ENCODE results near the gene FBXO10. TPM values are rescaled to one million over a fixed set of nuclear protein-coding genes. Genes with fewer than 3 reads are reported as not detected.
"Not testable (repeated sequence)": the region's sequence is repeated elsewhere in the genome, so short reads cannot be mapped to it uniquely, and the experiment has no call there.

FBXO10 gene
- total RNA-seq, result 3.1 and 5.0 TPM in 2 replicates

- intact Hi-C loops (cut with micrococcal nuclease), result loop anchor here (1.0 to 5.0 kb wide), 2 partner anchors 16 to 109 kb away; partner anchors contain the start of genes TOMM5 and ZBTB5
Measured at GRCh38 chr9:37575921-37576721, at the start of gene FBXO10. TSS of gene FBXO10 (minus strand) at chr9:37576380. CDS start at chr9:37541768, 34,612 bp downstream.

- intact Hi-C loops (cut with micrococcal nuclease), result no loop called here
Measured at GRCh38 chr9:37625758-37626147, 49.6 kb upstream of the FBXO10 start.

GRCh38 chr9:37625036-37625757 lies 49.0 kb upstream of the FBXO10 start:
- intact Hi-C loops (cut with micrococcal nuclease), result no loop called here

GRCh38 chr9:37624073-37624472 lies 47.9 kb upstream of the FBXO10 start:
- intact Hi-C loops (cut with micrococcal nuclease), result no loop called here

GRCh38 chr9:37623267-37623666 lies 47.1 kb upstream of the FBXO10 start:
- intact Hi-C loops (cut with micrococcal nuclease), result no loop called here

- intact Hi-C loops (cut with micrococcal nuclease), result no loop called here
Measured at GRCh38 chr9:37622462-37622861, 46.3 kb upstream of the FBXO10 start.

- intact Hi-C loops (cut with micrococcal nuclease), result no loop called here
Measured at GRCh38 chr9:37621273-37622121, 45.3 kb upstream of the FBXO10 start.

- intact Hi-C loops (cut with micrococcal nuclease), result no loop called here
Measured at GRCh38 chr9:37620396-37620795, 44.2 kb upstream of the FBXO10 start.

- intact Hi-C loops (cut with micrococcal nuclease), result no loop called here
Measured at GRCh38 chr9:37619806-37620205, 43.6 kb upstream of the FBXO10 start.

- intact Hi-C loops (cut with micrococcal nuclease), result no loop called here
Measured at GRCh38 chr9:37618817-37619216, 42.6 kb upstream of the FBXO10 start.

GRCh38 chr9:37617832-37618231 lies 41.7 kb upstream of the FBXO10 start:
- intact Hi-C loops (cut with micrococcal nuclease), result loop anchor here (1.0 kb wide), 1 partner anchor 33 kb away; no protein-coding TSS in a partner anchor

GRCh38 chr9:37617161-37617560 lies 41.0 kb upstream of the FBXO10 start:
- intact Hi-C loops (cut with micrococcal nuclease), result loop anchor here (1.0 kb wide), 1 partner anchor 34 kb away; no protein-coding TSS in a partner anchor

- intact Hi-C loops (cut with micrococcal nuclease), result no loop called here
Measured at GRCh38 chr9:37611961-37612360, 35.8 kb upstream of the FBXO10 start.

GRCh38 chr9:37611014-37611413 lies 34.8 kb upstream of the FBXO10 start:
- intact Hi-C loops (cut with micrococcal nuclease), result no loop called here

GRCh38 chr9:37609735-37610397 lies 33.7 kb upstream of the FBXO10 start:
- intact Hi-C loops (cut with micrococcal nuclease), result no loop called here

GRCh38 chr9:37608250-37608649 lies 32.1 kb upstream of the FBXO10 start:
- intact Hi-C loops (cut with micrococcal nuclease), result no loop called here

GRCh38 chr9:37604296-37604695 lies 28.1 kb upstream of the FBXO10 start:
- intact Hi-C loops (cut with micrococcal nuclease), result no loop called here

- intact Hi-C loops (cut with micrococcal nuclease), result no loop called here
Measured at GRCh38 chr9:37602817-37603216, 26.6 kb upstream of the FBXO10 start.

- intact Hi-C loops (cut with micrococcal nuclease), result not testable (repeated sequence)
Measured at GRCh38 chr9:37602061-37602460, 25.9 kb upstream of the FBXO10 start.

GRCh38 chr9:37596504-37596903 lies 20.3 kb upstream of the FBXO10 start:
- intact Hi-C loops (cut with micrococcal nuclease), result loop anchor here (10.0 kb wide), 2 partner anchors 308 to 602 kb away; partner anchors contain the start of gene SLC25A51

All from T-helper 1 cell treated with Interleukin-12 subunit alpha and Interleukin-12 subunit beta and Interleukin-4 antibody, amounts not matched to agents 30 ng/mL and 1 ng/mL, for 36 hours (primary cell).